Brain microvascular endothelial cell (primary cell): ENCODE results near the gene MTMR6.

Source experiments
- DNase-seq: peaks from one replicate; pipeline ENCODE4 v3.0.0-alpha.2; 2020
- H3K27ac ChIP-seq: fragments of 250-450 bp; sonication (Bioruptor Pico); 2 replicates; pipeline ENCODE4 v1.5.1; 2020; ENCODE audit warnings: mild to moderate bottlenecking, moderate library complexity
- H3K27me3 ChIP-seq: fragments of 250-450 bp; sonication (Bioruptor Pico); replicated peaks from 2 replicates; pipeline ENCODE4 v1.5.1; 2020; ENCODE audit warnings: mild to moderate bottlenecking
- H3K36me3 ChIP-seq: fragments of 250-450 bp; sonication (Bioruptor Pico); replicated peaks from 2 replicates; pipeline ENCODE4 v1.5.1; 2020; ENCODE audit warnings: mild to moderate bottlenecking
- H3K4me3 ChIP-seq: 2 replicates; pipeline ENCODE4 v1.5.1; 2011; ENCODE audit warnings: low read depth, mild to moderate bottlenecking, control low read depth, low read length, moderate library complexity
- in situ Hi-C: cut with HindIII; loops from 2 replicates; pipeline ENCODE4 v1.10.0; 2017; ENCODE audit warnings: low sequenced_read_pairs, low pct_ligation_motif_present
- TF ChIP-seq, protein P1 (sequence below): IDR thresholded peaks from 2 replicates; pipeline ENCODE4 v1.5.1; 2011; ENCODE audit warnings: low read depth, mild to moderate bottlenecking, moderate library complexity, low read length, control low read depth, inconsistent platforms; ENCODE audit errors: missing control alignments

MTMR6 gene

DNA sequence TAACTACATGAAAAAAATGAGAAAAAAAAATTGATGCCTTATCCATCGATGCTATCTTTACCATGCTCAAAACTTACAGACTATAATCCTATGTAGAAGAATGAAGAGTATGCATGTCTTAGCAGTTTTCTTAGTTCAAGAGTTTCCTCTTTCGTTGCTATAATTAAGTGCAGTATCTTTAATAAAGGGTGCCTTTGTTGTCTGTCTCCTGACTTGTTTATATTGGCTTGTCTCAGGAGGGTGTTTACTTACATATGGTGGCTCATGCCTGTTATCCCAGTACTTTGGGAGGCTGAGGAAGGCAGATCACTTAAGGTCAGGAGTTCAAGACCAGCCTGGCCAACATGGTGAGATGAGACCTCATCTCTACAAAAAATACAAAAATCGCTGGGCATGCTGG lies 44.3 kb downstream of the MTMR6 start:
- no peak for DNase-seq
- Histone ChIP-seq H3K36me3 (peaks cover 4% of the 10 kb centered on the region), H3K27me3 (no peaks in the 10 kb centered on the region), H3K27ac (no peak overlapping the region), H3K4me3 (no peak overlapping the region)
- in situ Hi-C loops: no loop called here
- TF ChIP-seq, protein P1, sequence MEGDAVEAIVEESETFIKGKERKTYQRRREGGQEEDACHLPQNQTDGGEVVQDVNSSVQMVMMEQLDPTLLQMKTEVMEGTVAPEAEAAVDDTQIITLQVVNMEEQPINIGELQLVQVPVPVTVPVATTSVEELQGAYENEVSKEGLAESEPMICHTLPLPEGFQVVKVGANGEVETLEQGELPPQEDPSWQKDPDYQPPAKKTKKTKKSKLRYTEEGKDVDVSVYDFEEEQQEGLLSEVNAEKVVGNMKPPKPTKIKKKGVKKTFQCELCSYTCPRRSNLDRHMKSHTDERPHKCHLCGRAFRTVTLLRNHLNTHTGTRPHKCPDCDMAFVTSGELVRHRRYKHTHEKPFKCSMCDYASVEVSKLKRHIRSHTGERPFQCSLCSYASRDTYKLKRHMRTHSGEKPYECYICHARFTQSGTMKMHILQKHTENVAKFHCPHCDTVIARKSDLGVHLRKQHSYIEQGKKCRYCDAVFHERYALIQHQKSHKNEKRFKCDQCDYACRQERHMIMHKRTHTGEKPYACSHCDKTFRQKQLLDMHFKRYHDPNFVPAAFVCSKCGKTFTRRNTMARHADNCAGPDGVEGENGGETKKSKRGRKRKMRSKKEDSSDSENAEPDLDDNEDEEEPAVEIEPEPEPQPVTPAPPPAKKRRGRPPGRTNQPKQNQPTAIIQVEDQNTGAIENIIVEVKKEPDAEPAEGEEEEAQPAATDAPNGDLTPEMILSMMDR: no peak

DNA sequence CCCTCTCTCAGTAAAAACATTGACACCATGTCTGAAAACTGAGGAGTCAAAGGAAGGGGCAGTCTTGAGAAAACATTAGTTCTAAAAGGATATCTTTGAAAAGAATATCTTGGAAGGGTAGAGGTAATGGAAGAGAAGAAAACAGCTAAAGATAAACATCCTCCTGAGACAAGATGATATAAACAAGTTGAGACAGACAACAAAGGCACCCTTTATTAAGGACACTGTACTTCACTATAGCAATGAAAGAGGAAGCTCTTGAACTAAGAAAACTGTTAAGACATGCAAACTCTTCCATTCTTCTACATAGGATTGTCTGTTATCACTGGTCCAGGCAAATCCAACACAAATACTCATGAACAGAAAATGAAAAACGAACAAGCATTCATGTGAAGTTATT lies 46.3 kb downstream of the MTMR6 start:
- DNase-seq: no peak
- Histone ChIP-seq H3K27ac (no peak overlapping the region), H3K27me3 (no peaks in the 10 kb centered on the region), H3K36me3 (peaks cover 4% of the 10 kb centered on the region), H3K4me3 (no peak overlapping the region)
- TF ChIP-seq, protein P1: no peak
- in situ Hi-C loops: no loop called here

DNA sequence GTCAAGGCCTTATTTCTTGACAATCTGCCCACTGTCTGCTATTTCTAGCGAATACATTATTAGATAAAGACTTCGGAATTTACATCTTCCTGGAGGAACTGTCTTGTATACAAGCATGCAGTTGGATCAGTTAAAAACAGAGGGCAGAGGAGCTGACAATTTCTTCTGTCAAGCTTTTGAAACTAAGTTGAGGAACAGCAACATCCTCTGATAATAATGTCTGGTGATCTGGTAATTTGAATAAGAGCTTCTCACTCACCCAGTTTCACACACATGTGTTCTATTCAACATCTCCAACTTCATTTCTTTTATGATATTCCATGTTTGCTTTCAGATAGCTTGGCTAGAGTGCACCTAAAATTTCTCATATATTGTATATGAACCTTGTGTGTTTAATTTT lies 50.2 kb downstream of the MTMR6 start:
- TF ChIP-seq, protein P1: no peak
- Histone ChIP-seq H3K4me3 (no peak overlapping the region), H3K36me3 (no peaks in the 10 kb centered on the region), H3K27ac (no peak overlapping the region), H3K27me3 (no peaks in the 10 kb centered on the region)
- in situ Hi-C loops: no loop called here
- no peak for DNase-seq

DNA sequence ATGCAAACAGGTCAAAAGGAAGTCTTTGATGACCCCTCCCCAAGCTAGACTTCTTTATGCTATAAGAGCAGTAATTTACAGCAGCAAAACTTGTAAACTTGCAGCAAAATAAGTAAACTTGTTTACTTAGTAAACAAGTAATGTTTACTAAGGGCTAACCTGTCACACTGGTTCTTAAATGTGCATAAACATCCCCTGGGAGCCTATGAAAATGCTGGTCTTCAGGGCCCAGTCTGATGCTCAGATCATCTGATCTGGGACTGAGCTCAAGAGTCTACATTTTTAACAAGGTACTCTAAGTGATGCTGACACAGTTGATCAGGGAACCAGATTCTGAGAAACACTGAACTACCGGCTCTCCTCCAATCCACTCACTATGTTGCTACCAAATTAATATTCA lies 53.4 kb downstream of the MTMR6 start:
- Histone ChIP-seq H3K4me3 (no peak overlapping the region), H3K27me3 (no peaks in the 10 kb centered on the region), H3K27ac (no peak overlapping the region), H3K36me3 (no peaks in the 10 kb centered on the region)
- TF ChIP-seq, protein P1: no peak
- in situ Hi-C loops: no loop called here
- no peak for DNase-seq

DNA sequence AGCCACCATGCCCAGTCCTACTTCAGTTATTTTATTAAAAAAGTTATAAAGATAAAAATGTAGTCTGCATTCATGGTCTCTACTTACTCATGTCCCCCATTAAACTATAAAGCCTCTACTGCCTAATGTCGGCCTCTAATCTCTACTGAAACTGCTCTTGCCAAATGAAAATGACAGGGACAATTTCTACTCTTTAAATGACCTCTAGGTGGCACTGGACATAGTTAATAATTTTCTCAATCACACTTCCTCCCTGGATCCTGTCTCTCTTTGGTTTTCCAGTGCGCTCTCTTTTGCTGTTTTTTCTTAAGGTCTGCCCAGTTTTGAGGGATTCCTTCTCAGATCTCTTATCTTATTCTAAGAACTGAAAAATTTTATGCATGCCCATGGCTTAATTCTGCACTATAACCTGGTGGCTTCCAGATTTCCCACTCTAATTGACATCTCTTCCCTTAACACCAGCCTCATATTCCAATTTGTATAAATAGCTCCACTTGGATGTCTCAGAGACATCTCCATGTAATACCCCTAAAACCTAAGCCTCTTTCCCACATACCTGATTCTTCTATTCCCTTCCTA lies 54.3 kb downstream of the MTMR6 start:
- in situ Hi-C loops: no loop called here
- DNase-seq: no peak

More for the DNA sequence above, 54.3 kb downstream of the MTMR6 start:
- no peak overlapping the region for H3K4me3 ChIP-seq
- no peaks in the 10 kb centered on the region for H3K36me3 ChIP-seq
- TF ChIP-seq, protein P1: peak; percentile 45
- no peaks in the 10 kb centered on the region for H3K27me3 ChIP-seq
- H3K27ac ChIP-seq: no peak overlapping the region
